ENCODE measurements around the gene ZNF385B. TPM values are rescaled to one million over a fixed set of nuclear protein-coding genes. Genes with fewer than 3 reads are reported as not detected.

ZNF385B gene
- polyA plus RNA-seq, 1 experiment = not detected

DNA sequence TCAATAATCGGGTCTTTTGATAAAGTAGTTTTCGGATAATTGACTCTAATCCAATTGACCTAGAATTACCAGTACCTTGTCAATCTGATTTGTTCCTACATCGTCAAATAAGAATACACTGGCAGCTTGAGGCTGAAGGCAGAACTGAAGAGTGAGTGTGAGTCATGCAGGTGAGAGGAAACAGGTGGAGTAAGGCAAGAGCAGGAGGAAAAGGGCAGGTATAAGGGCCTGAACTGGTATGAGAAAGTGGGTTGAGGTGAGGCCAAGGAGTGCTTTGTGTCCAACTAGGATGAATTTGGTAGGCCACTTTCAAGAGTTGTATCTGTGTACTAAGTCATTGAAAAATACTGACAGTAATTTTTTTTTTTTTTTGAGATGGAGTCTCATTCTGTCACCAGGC, 186.0 kb downstream of the ZNF385B start:
- ChIA-PET POLR2A (no interaction called here), CTCF (no interaction called here)
- no peak overlapping the region for H3K27ac ChIP-seq (ENCODE audit: low read depth, low read length)
- TF ChIP-seq, protein P1, sequence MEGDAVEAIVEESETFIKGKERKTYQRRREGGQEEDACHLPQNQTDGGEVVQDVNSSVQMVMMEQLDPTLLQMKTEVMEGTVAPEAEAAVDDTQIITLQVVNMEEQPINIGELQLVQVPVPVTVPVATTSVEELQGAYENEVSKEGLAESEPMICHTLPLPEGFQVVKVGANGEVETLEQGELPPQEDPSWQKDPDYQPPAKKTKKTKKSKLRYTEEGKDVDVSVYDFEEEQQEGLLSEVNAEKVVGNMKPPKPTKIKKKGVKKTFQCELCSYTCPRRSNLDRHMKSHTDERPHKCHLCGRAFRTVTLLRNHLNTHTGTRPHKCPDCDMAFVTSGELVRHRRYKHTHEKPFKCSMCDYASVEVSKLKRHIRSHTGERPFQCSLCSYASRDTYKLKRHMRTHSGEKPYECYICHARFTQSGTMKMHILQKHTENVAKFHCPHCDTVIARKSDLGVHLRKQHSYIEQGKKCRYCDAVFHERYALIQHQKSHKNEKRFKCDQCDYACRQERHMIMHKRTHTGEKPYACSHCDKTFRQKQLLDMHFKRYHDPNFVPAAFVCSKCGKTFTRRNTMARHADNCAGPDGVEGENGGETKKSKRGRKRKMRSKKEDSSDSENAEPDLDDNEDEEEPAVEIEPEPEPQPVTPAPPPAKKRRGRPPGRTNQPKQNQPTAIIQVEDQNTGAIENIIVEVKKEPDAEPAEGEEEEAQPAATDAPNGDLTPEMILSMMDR (IDR thresholded peaks at IDR 0.05; ENCODE audit: low read depth, low read length) = no peak
- H3K4me3 ChIP-seq (ENCODE audit: low read depth, low read length) = no peak overlapping the region
- H3K9me3 ChIP-seq (ENCODE audit: control insufficient read depth, insufficient read depth, low read length) = no peaks in the 10 kb centered on the region
- no peaks in the 10 kb centered on the region for H3K27me3 ChIP-seq (ENCODE audit: control insufficient read depth, insufficient read depth, low read length)
- no peak for DNase-seq (ENCODE audit: low read depth, low spot score)

DNA sequence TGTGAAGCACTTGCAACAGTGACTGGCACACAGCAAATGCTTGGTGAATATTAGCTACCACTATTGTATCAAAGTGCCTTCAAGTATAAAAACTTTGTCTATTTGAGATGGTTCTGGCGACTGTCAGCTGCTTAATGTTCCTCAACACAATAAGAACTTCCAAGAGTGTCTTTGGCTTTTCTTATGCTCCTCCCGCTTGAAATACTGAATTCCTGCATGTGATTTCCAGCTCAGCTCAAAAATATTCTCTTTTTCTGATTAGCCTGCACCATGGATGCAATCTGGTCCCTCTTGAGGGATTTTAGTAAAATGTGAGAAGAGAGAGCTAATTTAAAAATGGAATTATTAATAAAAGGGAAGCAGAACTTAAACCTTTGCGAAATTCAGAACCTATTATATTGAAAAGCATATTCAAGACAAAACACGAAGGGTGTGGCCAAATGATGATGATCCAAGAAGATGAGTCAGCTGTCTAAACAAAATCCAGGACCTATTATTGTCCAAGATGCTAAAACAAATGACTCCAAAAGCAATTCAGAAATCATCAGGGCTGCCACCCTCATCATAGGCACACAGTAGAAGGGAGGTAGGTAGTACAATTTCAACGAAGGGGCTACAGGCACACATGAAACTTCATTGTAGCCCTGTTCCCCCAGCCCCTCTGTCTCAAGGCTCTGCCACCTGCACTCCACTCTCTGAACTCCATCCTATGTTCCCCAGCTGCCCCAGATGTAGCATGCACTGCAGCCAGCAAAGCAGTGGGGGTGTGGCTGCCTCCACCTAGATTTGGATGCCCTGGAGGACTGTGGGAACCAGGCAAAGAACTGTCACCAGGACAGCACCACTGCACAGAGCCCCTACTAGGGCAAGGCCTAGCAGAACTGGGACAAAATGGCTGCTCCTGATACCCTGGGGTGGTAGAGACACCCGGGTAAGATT, 190.1 kb downstream of the ZNF385B start:
- Histone ChIP-seq H3K27ac (ENCODE audit: low read depth, low read length) (no peak overlapping the region), H3K4me3 (ENCODE audit: low read depth, low read length) (no peak overlapping the region), H3K27me3 (ENCODE audit: control insufficient read depth, insufficient read depth, low read length) (no peaks in the 10 kb centered on the region), H3K9me3 (ENCODE audit: control insufficient read depth, insufficient read depth, low read length) (no peaks in the 10 kb centered on the region; the same call in 1 of the 2 replicates)
- TF ChIP-seq, protein P1 (IDR thresholded peaks at IDR 0.05; ENCODE audit: low read depth, low read length) = no peak
- CTCF ChIA-PET = no interaction called here
- POLR2A ChIA-PET = no interaction called here
- DNase-seq (ENCODE audit: low read depth, low spot score) = no peak

DNA sequence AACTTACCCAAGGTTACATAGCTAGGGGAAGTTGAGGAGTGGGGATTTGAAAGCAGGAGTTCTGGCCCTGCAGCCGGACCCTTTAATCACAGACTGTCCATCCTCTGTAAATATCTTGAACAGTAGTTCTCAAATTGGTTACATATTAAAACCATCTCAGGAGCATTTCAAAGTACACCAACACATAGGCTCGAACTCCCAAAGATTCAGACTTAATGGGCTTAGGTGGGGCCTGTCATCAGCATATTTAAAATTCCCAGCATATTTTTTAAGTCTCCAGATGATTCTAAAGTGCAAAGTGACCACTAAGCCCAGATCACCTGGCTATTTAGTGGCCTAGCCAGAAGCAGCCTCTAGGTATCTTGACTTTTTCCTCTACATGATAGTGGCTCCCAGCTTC, 192.2 kb downstream of the ZNF385B start:
- ChIA-PET POLR2A (no interaction called here), CTCF (no interaction called here)
- Histone ChIP-seq H3K9me3 (ENCODE audit: control insufficient read depth, insufficient read depth, low read length) (no peaks in the 10 kb centered on the region; the same call in 1 of the 2 replicates), H3K4me3 (ENCODE audit: low read depth, low read length) (no peak overlapping the region), H3K27me3 (ENCODE audit: control insufficient read depth, insufficient read depth, low read length) (no peaks in the 10 kb centered on the region), H3K27ac (ENCODE audit: low read depth, low read length) (no peak overlapping the region)
- TF ChIP-seq, protein P1 (IDR thresholded peaks at IDR 0.05; ENCODE audit: low read depth, low read length) = no peak
- DNase-seq (ENCODE audit: low read depth, low spot score) = no peak

DNA sequence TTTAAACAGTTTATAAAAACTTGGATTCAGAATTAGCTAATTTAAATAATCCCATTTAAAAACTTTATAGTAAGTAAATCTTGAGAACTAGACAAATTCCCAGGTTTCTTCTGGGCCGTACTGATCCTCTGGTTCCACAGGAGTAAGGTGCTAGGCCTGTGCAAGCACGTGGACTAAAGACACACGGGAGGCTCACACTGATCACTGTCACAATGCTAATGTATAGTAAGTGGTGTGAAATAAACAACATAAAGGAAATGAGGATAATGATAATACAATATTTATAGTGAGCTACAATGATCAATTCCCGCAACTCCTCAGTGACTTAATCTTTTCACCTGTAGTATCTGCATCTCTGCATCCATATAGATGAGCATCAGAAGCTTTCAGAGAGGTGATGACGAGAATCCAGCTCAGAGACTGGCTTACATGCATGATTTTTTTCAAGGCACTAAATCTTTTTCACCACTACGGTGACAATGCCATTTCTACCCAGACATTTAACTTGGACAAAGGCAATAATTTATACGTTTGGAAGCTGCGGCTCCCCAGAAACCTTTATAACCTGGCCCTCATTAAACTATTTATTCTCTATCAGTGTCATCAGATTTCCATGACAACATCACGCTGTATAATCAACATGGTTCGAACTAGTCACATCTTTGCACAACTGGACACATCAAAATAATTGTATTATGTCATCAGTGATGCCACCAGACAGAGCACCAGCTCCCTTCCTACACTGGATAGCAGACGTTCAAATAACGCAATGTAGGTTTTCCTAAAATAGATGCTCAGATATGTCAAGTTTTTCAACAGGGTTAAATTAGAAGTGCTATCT, 196.2 kb downstream of the ZNF385B start:
- Histone ChIP-seq H3K27me3 (ENCODE audit: control insufficient read depth, insufficient read depth, low read length) (no peaks in the 10 kb centered on the region), H3K4me3 (ENCODE audit: low read depth, low read length) (no peak overlapping the region), H3K9me3 (ENCODE audit: control insufficient read depth, insufficient read depth, low read length) (no peaks in the 10 kb centered on the region; the same call in 1 of the 2 replicates), H3K27ac (ENCODE audit: low read depth, low read length) (no peak overlapping the region)
- ChIA-PET POLR2A (no interaction called here), CTCF (no interaction called here)
- TF ChIP-seq, protein P1 (IDR thresholded peaks at IDR 0.05; ENCODE audit: low read depth, low read length) = no peak
- DNase-seq (ENCODE audit: low read depth, low spot score) = no peak
